Measurements from ENCODE around the gene REG3A. TPM values are rescaled to one million over a fixed set of nuclear protein-coding genes. Genes with fewer than 3 reads are reported as not detected.

REG3A gene
- total and polyA plus RNA-seq, 2 of the 8 experiments (the other 6 are each of a cell fraction or from before 2014, with no cell fraction given): not detected

DNA sequence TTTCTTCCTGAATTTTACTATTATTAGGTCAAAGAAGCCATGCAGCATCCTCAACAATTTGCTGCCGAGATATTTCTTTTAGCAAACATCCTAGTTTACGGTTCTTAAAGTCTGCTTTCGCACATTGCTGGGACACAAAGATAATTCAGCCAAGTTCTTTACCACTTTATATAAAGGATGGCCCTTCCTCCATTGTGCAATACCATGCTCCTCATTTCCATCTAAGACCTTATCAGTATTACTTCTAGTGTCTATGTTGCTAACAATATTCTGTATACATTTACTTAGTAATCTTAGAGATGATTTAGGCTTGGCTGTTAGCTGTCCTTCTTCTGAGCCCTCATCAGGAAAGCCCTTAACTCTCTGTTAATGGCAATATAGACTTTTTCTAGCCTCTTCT lies 47.3 kb downstream of the REG3A start:
- Histone ChIP-seq H3K79me1 (ENCODE audit: low read depth, low read length) (no peaks in the 10 kb centered on the region), H2BK12ac (ENCODE audit: low read depth, low read length) (no peak overlapping the region), H2BK15ac (ENCODE audit: low read length) (no peak overlapping the region), H2AFZ (ENCODE audit: low read length) (no peak overlapping the region), H3K4me3 (ENCODE audit: extremely low read depth in 1 of 4, insufficient read depth in 2 of 4, low read depth in 3 of 4, low read length in 4 of 4) (no peak overlapping the region), H3K14ac (ENCODE audit: insufficient read length) (no peak overlapping the region), H3K36me3 (ENCODE audit: control insufficient read depth in 2 of 4, insufficient read depth in 4 of 4, low read length in 3 of 4) (no peaks in the 10 kb centered on the region), H2BK20ac (ENCODE audit: low read length) (no peak overlapping the region), H3K9me3 (ENCODE audit: insufficient read depth in 2 of 2, low read depth in 1 of 2, low read length in 1 of 2) (peaks cover 0 to 3% of the 10 kb centered on the region in 2 experiments; a peak in 1 of 4 replicates), H4K91ac (replicated peaks; ENCODE audit: insufficient read length, low read length) (no peak overlapping the region), H2BK120ac (replicated peaks; ENCODE audit: low read depth, low read length) (no peak overlapping the region), H3K27me3 (replicated peaks in 1 of 4; ENCODE audit: control insufficient read depth in 3 of 4, extremely low read depth in 1 of 4, insufficient read depth in 3 of 4, low read length in 3 of 4) (no peaks in the 10 kb centered on the region), H3K18ac (ENCODE audit: extremely low read depth, low read length) (no peak overlapping the region), H3K27ac (ENCODE audit: low read depth, low read length) (no peak overlapping the region), H3K23me2 (ENCODE audit: low read depth, low read length) (0 out of 2 replicates have a peak, but pooled peaks cover 4% of the 10 kb centered on the region), H4K20me1 (replicated peaks in 1 of 2; ENCODE audit: control insufficient read depth in 1 of 2, insufficient read depth in 2 of 2, low read length in 2 of 2) (no peaks in the 10 kb centered on the region), H2AK5ac (ENCODE audit: low read depth, low read length) (no peak overlapping the region), H3K4me1 (replicated peaks in 1 of 4; ENCODE audit: control insufficient read depth in 3 of 4, insufficient read depth in 4 of 4, low read length in 3 of 4) (no peaks in the 10 kb centered on the region), H4K5ac (ENCODE audit: insufficient read length, low read depth, low read length) (no peak overlapping the region), H4K8ac (ENCODE audit: extremely low read depth, insufficient read depth, low read length) (no peak overlapping the region), H3K56ac (replicated peaks; ENCODE audit: insufficient read length, low read depth, low read length) (no peak overlapping the region), H3K79me2 (ENCODE audit: control insufficient read depth in 1 of 2, insufficient read depth in 2 of 2, low read length in 2 of 2) (no peaks in the 10 kb centered on the region), H2BK5ac (ENCODE audit: low read depth, low read length) (no peak overlapping the region), H3K4ac (replicated peaks; ENCODE audit: insufficient read length, low read depth, low read length) (no peak overlapping the region), H3K4me2 (ENCODE audit: insufficient read depth in 1 of 2, low read depth in 2 of 2, low read length in 2 of 2) (no peak overlapping the region), H3K23ac (ENCODE audit: insufficient read length) (no peak overlapping the region), H3K9ac (replicated peaks in 1 of 4; ENCODE audit: extremely low read depth in 1 of 4, low read depth in 3 of 4, low read length in 3 of 4) (no peak overlapping the region)
- 97% methylated on average over 3 of the region's 3 CpGs; no CpG with 5 or more reads in 1 of the 2 experiments for WGBS, 2 experiments (ENCODE audit: extremely low coverage in 1 of 2, insufficient coverage in 1 of 2, insufficient read length in 1 of 2, insufficient replicate concordance in 2 of 2, low coverage in 1 of 2, low lambda C conversion rate in 2 of 2, missing lambda C conversion rate in 1 of 2)
- FAIRE-seq (no peak), DNase-seq (ENCODE audit: low read depth in 1 of 2, low spot score in 2 of 2) (no peak)
- ChIA-PET CTCF (ENCODE audit: partially characterized antibody) (interaction anchor here (1.1 kb wide), 1 partner anchor 71 kb away, joined by 3 read pairs; no protein-coding TSS in a partner anchor), POLR2A (ENCODE audit: partially characterized antibody) (no interaction called here)
- no peak for TF ChIP-seq SIRT6 (IDR thresholded peaks at IDR 0.05; ENCODE audit: low read length)
- no peak for TF ChIP-seq BCL11A (IDR thresholded peaks at IDR 0.05; ENCODE audit: low read depth in 2 of 2, low read length in 2 of 2)
- TF ChIP-seq POLR2A (IDR thresholded peaks at IDR 0.05; ENCODE audit: control extremely low read depth in 1 of 2, low read depth in 2 of 2, low read length in 2 of 2): no peak
- TF ChIP-seq CEBPB (IDR thresholded peaks at IDR 0.05; ENCODE audit: low read depth, low read length): no peak
- TF ChIP-seq GABPA (IDR thresholded peaks at IDR 0.05; ENCODE audit: borderline replicate concordance, insufficient read depth, low read length): no peak
- no peak for TF ChIP-seq ASH2L (IDR thresholded peaks at IDR 0.05; ENCODE audit: low read length)
- no peak for TF ChIP-seq KDM4A (IDR thresholded peaks at IDR 0.05; ENCODE audit: low read depth, low read length, severe bottlenecking)
- TF ChIP-seq NRF1 (IDR thresholded peaks at IDR 0.05; ENCODE audit: low read depth, low read length): no peak

All from H1 (cell line).